Middle frontal gyrus (tissue), 1 donor: ENCODE measurements around the gene NCKAP5.

ENCODE experiments used
- DNase-seq: peaks from one replicate; pipeline ENCODE4 v3.0.0-alpha.2; 2015; ENCODE audit warnings: low spot score; ENCODE audit errors: extremely low spot score

Gene NCKAP5

DNA sequence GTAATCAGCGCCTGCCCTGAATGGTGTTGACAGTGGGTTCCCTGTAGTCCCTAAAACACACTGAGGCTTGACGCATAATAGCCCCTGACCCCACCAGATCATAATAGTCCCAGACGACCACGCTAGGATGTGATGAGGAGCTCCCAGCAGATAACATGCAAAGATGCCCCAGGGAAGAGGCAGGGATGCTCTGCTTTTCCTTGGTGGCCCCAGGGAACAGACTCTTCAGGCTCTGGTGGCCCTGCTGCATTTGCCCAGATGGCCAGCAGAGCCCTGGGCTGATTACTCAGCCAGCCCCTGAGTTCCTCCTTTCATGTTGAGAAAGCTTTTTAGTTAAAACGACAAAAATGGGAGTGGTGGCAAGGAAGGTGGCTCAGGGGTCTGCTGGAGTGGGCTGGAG lies 5.9 kb upstream of the NCKAP5 start:
- DNase-seq, result no peak

DNA sequence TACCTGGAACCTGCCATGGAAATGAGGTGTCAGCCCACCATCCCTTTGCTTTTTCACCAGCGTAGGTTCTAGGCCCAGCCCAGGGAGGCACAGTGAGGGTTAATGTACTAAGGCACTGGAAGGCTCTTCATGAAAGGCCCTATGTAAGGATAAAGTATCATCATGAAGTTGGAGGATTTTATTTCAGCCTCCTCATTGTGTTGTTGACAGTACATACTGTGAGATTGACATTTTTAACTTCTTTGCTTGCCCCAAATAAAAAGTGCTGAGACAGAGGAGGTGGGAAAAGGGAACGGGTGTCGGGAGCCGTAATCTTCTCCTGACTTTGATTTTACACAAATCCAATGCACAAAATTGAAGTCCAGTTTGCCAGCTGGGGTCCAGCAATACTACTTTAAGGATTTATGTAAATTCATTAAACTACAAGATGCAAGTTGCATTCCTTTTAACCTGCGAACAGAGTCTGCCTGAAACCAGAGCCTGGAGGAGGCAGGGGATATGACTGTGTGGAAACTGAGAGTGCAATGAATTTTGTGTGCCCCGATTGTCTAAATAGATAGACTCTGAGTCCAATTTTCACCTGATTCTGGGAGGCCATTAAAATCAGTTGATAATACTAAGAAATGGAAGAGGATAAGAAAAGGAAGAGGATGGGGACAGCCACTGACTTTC lies 5.4 kb upstream of the NCKAP5 start:
- DNase-seq, result no peak

DNA sequence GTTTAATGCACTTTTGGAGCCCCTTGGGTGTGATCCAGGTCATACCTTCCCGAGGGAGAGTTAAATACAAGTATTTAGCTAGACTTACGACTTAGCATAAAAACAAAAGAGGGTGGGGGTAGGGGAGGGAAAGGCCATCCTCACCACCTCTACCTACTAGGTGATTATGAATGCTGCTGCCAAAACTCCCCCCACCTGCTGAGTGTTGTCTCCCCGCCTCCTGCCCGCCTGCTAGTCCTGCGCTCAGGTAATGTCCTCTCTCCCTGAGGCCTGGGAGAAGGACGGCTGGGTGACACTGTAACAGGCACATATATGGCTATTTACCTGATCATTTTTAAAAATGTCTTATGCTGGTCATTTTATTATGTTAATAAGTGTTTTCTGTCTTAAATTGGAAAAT lies 3.0 kb upstream of the NCKAP5 start:
- DNase-seq, result no peak

DNA sequence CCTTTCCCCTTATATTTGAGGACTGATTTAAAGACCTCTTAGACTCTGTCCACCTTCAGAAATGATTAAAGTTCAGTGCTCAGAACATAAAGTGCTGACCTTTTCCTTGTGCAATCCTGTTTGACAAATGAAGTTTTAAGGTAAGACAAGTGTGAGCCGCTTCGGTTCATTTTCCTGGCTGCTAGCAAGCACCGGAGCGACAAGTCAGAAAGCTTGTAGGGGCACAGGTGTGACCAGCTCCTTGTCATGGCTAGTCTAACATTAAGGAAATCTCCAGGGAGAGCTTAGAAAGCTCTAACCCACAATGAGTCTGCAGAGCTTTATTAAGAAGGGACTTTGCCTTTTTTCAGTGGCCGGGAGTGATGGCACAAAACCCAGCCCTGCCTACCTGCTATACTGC lies 2.3 kb upstream of the NCKAP5 start:
- no peak for DNase-seq

DNA sequence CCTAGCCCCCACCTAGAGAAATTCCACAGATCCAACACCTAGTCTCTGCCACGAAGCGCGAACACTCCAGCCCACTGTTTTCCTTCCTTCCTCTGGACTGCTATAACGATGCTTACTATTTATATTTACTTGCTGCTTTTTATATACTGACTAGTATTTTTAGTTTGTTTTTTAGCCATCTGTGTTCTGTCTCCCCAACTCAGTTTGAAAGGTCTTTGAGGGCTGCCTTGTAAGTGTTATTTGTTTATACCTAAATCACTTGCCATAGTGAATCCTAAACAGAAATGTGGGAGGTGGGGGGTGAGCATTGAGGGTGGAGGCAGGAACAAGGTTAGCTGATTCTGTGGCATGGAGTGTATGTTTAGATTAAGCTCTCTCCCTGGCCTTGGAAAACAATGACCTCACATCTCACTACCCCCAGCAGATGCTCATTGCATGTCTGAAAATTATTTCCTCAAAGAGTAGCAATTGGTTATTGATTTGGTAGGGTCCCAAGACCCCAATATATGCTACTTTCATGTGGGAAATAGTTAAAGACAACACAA lies 1.1 kb upstream of the NCKAP5 start:
- DNase-seq, result no peak

DNA sequence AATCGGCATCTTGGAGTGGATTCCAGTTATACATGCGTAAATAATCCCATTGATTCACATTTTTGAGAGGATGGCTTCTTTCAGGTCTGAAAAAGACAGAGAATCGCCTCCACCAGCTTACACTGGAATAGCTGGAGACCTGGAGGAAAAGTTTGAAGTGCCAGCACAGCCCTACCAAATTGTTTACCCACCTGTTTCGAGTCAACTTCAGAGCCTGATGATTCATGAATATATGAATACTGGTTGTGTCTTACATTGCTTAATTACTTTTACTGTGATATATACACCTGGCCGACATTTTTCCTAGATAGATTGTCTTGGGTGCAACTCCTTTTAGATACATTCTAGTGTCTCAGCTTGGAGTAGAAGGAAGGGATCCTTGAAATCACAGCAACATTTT lies 335 bp upstream of the NCKAP5 start:
- no peak for DNase-seq

DNA sequence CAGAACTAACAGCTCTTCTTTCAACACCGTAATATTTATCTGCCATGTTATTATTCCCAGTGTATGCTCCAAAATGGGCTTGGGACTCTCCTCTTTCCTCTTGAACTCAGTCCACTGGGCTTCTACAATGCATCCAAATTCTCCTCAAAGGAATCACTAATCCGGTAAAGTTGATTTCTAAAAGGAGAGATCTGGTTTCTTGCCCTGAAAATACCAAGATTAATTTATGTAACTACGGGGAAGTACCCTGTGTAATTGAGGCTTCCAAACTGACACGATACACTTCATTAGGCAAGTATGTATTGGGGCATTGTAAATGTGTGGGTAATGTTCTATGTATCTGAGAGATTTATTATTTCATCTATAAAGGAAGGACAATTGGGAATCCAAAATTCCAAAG lies 5.7 kb downstream of the NCKAP5 start:
- DNase-seq, result no peak

DNA sequence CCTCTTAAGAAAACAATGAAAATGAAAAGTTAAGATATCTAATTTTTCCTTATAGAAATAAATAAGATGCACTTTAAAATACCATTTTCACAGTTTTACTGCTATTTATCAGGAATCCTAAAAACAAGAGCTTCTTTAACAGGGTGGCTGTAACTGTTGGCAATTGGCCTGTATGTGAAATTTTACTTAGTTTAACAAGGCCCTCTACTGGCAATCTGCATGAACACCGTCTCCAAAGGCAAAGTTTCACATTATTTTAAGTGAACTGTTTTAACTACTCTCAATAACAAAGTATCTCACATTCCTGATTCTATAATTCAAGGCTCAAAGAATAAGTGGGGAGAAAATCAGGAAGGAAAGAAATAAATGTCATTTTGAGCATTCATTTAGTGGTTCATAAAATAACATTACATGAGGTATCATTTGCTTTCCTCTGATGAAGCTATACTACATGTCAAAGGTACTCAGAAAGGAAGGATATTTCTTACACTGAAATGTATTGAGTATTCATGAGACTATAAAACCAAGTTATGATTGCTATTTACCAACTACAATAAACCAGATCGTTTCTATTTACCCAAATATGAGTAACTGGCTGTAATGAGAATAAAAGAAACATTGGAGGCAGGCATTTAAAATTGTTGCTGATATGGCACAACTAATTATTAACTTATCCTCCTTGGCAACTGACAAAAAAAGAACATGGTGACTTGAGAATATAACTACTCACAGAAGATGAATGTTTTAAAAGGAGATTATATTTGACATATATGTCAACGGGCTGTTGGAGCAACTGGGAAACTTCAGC lies 7.0 kb downstream of the NCKAP5 start:
- DNase-seq, result peak; percentile 79

DNA sequence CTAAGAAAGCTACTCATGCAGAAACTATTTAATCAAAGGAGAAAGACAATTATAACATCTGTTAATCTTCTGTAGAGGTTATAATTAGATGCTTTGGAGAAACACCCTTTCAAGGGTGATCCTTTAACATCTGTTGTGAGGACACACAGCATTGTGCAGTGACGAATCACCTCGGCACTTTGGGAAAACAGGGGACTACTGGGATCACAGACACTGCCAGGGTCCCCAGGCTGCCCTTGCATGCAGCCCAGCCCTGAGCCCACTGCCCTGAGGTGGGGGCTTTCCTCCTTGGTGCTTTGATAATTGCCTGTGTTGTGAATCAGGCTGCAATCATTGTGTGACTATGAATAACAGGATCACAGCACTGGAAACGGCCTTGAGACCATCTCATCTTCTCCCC lies 10.6 kb downstream of the NCKAP5 start:
- no peak for DNase-seq

DNA sequence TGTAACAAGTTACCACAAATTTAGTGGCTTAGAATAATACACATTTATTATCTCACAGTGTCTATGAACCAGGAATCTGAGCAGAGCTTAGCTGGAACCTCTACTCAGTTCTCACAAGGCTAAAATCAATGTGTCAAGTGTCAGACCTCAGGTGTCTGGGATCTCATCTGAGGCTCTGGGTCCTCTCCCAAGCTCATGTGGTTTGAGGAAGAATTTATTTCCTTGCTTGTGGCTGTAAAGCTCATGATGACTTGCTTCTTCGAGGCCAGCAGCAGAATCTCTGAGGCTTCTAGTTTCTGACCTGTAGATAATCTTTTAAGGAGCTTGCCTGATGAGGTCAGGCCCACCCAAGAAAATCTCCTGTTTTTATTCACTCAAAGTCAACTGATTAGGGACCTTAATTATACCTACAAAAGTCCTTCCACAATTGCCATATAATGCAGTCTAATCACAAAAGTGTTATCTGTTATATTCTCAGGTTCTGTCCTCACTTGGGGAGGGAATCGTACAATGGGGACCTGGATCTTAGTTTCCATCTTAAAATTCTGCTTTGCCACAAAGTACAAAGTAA lies 14.3 kb downstream of the NCKAP5 start:
- DNase-seq, result no peak

DNA sequence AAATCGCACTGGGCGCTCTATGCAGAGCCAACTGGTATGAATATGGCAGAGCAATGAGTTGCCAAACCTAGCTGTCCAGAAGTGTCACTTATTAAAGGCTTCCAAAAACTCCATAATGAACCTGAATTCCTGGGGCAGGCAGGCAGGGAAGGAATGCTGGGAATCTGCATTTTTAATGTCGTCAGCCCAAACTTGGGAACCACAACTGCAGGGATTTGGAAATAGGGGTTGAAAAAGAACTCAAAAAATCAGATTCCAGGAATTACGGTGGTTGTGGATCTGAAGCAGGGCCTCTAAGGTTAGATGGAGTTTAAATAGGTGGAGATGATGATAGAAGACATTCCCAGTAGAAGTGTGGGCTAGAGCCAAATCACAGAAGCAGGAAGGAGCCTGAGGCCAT lies 15.0 kb downstream of the NCKAP5 start:
- no peak for DNase-seq

DNA sequence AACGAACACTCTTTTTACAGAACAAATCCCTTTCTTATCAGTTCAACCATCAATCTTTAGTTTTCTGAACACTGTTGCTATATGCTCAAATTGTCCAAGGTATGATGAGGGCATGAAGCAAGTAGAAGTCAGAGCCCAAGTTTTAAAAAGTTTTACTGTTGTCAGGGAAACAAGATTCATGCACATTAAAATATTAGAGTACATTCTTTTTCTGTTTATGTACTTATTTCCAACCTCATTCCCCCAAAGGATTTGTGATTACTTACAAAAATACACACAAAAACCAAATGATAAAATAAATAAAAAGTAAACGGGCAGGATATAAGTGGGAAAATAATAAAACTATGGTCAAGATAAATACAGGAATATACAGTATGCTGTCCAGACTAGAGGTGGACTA lies 15.4 kb downstream of the NCKAP5 start:
- no peak for DNase-seq

DNA sequence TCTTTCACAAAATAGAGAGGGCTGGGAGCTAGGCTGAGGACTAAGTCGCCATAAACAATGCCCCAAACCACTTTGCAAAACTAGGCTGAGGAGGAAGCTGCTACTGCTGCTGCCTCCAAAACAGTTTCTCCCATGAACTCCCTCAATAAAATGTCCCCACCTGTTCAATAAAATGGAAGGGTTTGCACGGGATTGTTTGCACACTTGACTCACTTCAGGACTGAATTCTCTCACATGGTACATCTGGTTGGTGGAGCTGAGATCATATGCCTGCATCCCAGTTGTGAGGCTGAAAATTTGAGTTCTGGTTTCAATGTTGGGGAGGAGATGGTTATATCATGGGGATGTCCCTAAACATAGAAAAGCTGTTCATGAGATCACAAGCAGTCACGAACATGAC lies 26.5 kb downstream of the NCKAP5 start:
- no peak for DNase-seq

DNA sequence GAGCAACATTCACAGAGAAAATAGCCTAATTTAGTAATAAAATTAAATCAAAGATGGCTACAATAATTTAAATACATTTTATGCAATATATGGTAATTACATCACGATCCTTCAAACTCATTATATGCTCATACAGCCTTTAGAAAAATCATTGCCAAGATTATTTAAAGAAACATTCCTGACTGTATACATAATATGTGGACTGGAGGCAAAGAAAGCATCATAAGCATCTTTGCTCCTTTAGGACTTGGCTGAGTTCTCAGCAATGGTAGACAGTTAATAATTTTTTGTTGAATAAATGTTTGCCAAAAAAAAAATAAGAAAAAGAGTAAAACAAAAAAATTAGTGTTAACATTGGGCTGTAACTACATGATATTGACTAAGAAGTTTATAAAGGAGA lies 26.9 kb downstream of the NCKAP5 start:
- DNase-seq, result no peak

DNA sequence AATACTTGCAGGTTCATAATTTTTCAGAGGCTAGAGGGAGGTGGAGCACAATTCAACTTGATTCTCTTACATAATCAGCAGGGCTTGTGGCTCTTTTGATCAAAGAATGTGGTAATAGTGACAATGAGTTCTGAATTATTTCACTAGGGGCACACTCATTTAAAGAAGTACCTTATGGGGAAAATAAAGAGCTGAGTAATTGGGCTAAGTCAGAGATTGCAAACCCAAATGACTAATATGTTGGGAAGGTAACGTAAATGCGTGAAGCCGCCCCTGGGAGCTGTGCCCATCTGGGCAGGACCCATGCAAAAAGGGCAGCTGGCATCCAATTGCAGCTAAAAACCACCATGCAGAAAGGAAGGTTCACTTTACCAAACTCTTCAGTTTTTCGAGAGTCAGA lies 35.3 kb downstream of the NCKAP5 start:
- DNase-seq, result no peak

DNA sequence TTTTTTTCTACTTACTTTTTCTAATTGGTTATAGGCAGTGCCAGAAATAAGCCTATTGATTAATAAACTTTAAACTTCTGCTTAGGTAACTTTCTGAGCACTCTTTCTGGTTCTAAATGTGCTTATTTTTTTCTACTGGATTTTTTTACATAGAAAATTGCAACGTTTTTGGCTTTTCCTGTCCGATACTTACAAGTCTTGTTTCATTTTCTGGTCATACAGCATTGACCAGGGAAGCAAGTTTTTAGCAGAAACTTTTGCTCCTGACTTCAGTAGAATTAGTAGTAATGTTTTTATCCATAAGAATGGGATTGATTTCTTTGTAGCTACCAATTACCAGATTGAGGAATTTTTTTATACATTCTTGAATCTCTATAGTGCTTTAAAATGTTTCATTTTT lies 36.9 kb downstream of the NCKAP5 start:
- DNase-seq, result no peak

DNA sequence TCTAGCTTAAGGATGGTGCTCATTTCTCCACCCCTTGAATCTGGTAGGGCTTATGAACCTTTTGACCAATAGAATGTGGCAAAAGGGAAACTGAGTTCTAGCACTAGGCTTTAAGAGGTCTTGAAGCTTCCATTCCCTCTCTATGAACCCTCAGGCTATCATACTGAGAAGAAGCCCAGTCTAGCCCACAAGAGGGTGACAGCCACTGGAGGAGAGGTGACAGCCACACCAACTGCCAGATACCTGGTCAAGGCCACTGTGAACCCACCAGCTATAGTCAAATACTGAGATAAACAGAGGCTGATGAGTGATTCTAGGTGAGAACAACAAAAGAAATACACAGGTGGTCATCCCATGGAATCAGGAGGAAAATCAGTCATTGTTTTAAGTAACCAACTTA lies 37.6 kb downstream of the NCKAP5 start:
- DNase-seq, result no peak

DNA sequence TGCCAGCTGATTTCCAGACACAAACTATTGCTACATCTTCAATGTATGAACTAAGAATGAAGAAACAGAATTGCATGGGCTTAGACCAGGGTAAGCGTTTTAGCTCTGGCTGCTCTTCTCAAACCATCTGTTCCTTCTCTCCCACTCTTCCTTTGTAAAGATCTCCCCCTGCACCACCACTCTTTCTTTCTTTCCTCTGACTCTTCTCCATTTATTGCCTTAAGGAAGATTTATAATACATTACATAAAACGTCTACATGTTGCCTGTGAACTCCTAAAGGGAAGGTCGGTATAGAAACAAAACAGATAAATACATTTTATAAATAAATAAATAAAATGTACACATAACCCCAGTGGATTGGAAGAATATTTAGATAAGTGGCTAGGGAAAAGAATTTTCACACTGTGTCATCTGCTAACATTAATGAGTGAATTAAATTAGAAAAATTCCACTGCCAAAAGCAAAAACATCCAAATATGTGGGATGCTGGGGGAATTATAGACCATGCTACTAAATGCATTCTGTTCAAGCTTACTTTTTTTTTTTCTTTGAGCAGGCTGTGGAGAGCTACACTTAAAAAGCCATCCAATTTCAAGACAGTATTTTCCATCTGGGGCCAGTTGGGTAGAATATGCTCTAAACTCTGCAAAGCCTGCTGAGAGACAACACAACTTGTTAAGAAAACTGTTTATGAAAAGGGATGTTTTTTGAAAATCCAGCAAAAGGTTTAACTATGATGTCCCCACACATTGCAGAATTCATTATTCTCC lies 41.5 kb downstream of the NCKAP5 start:
- DNase-seq, result no peak

DNA sequence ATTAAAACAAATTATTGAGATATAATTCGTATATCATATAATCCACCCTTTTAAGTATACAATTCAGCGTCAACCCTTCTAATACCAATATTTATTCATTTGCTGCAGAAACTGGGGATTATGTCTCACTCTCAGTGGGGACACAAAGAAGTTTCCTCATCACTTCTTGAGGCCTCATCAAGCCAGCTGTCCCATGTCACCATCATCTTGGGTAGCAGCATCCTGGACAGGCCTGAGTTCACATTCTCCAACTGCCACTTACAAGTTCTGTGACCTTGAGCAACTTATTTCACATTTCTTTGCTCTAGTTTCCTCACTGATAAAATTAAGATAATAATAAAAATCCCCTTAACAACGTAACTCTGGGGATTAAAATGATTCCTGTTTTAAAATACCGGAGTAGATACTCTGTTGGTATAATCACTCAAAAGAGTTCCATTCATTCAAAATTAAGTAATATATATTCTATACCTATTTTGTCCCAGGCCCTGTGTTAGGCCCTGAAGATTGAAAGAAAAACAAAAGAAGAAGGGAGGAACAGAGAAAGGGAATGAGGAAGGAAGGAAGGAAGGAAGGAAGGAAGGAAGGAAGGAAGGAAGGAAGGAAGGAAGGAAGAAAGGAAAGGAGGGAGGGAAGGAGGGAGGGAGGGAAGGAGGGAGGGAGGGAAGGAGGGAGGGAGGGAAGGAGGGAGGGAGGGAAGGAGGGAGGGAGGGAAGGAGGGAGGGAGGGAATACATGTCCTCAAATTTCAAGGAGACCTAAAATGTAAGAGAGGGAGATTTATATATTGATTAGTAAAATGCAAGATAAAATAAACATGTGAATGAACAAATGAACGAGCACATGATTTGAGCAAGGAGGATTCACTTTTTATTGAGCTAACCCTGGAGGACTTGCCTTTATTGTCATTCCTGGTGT lies 42.4 kb downstream of the NCKAP5 start:
- DNase-seq, result no peak

DNA sequence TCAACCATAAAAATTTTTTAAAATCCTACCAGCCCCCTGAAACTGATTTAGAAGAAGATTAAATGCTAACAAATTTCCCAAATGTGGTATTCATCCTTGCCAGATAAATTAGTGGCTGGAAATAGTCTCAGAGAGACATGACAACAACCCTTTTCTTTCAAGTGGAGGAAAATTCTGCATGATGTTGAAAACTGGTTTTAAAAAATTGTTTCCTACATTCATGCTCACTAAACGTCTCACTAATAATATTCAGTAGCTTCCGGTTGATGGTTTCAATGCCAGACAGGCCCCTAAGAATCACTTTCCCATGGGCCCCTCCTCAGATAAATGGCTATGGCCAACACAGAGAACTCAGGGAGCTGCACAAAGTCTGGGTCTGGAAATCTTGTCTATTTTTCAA lies 43.2 kb downstream of the NCKAP5 start:
- no peak for DNase-seq

DNA sequence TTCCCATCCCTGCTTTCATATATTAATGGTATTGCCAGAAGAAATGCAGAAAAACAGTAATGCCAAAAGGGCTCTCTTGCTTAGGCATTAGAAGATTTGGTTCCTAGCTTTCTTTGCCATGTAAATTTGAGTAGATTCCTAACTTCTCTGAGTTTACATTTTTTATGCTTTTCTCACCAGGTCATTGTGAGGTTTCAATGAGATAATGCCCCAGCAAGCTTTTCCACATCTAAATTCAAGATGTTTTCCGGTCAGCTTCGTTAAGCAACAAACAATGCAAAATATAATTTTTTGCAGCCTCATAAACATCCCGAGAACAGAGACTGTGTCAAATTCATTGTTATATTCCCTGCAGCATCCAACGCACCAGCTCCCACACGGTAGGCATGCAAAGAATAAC lies 44.9 kb downstream of the NCKAP5 start:
- no peak for DNase-seq
